Adrenal gland (tissue), 5 donors: ENCODE measurements around the gene ZNF521.

Experiments
- POLR2A ChIP-seq, 2 donors: fragments of 450-650 bp; IDR thresholded peaks; one replicate each; pipeline ENCODE4 v1.6.1; 2017; ENCODE audit warnings: antibody characterized with exemption in 2 of 2, mild to moderate bottlenecking in 2 of 2, moderate library complexity in 1 of 2
- TF ChIP-seq, protein P1 (sequence below), 6 experiments: fragments of 450-650 bp in 4 of 6; fragments of 200-600 bp in 2 of 6; sonication (generic) in 1 of 6; IDR thresholded peaks; 1 replicate in 5 of 6; 2 replicates in 1 of 6; pipeline versions ENCODE4 v1.5.1 to v1.8.0; 2016 to 2021; ENCODE audit warnings: antibody characterized with exemption in 6 of 6, mild to moderate bottlenecking in 2 of 6, moderate library complexity in 1 of 6
- donor health status: DM: no; HTN: no; CAD: no.

- TF ChIP-seq, protein P1, sequence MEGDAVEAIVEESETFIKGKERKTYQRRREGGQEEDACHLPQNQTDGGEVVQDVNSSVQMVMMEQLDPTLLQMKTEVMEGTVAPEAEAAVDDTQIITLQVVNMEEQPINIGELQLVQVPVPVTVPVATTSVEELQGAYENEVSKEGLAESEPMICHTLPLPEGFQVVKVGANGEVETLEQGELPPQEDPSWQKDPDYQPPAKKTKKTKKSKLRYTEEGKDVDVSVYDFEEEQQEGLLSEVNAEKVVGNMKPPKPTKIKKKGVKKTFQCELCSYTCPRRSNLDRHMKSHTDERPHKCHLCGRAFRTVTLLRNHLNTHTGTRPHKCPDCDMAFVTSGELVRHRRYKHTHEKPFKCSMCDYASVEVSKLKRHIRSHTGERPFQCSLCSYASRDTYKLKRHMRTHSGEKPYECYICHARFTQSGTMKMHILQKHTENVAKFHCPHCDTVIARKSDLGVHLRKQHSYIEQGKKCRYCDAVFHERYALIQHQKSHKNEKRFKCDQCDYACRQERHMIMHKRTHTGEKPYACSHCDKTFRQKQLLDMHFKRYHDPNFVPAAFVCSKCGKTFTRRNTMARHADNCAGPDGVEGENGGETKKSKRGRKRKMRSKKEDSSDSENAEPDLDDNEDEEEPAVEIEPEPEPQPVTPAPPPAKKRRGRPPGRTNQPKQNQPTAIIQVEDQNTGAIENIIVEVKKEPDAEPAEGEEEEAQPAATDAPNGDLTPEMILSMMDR (IDR thresholded peaks at IDR 0.05): no peak
- no peak for TF ChIP-seq POLR2A (IDR thresholded peaks at IDR 0.05)
Observed at GRCh38 chr18:25147877-25148488, 204.0 kb downstream of the ZNF521 start.
